Right cardiac atrium (tissue), 5 donors: Measurements from ENCODE around the gene LMF2. TPM values are rescaled to one million over a fixed set of nuclear protein-coding genes. Genes with fewer than 3 reads are reported as not detected.
A peak's percentile ranks its signal among the peaks of the same experiment; 100 is the strongest.

Source experiments
- ATAC-seq, 2 donors: fragments of 200-7000 bp; cut with Tn5 transposase; one replicate each; pipeline versions ENCODE4 v1.8.0 to v1.9.1; 2020; ENCODE audit warnings: moderate library complexity in 2 of 2, mild to moderate bottlenecking in 1 of 2
- DNase-seq, 3 donors: peaks; one replicate each; pipeline ENCODE4 v3.0.0-alpha.2; 2020
- H3K27ac ChIP-seq: one replicate; pipeline ENCODE4 v1.5.1; 2013; ENCODE audit warnings: mild to moderate bottlenecking, low read length, control low read depth, moderate library complexity
- H3K27me3 ChIP-seq: one replicate; pipeline ENCODE4 v1.6.1; 2013; ENCODE audit not compliant: control insufficient read depth, insufficient read depth
- H3K4me1 ChIP-seq: one replicate; pipeline ENCODE4 v1.6.1; 2013; ENCODE audit warnings: low read length; ENCODE audit not compliant: control insufficient read depth, insufficient read depth
- H3K4me3 ChIP-seq: one replicate; pipeline ENCODE4 v1.5.1; 2013; ENCODE audit warnings: low read length, control low read depth
- H3K9me3 ChIP-seq: one replicate; pipeline ENCODE4 v1.6.1; 2013; ENCODE audit warnings: low read length; ENCODE audit not compliant: control insufficient read depth
- WGBS: extraction: QIAGEN DNeasy Blood & Tissue Kit; methylation state at CpG from one replicate; pipeline ENCODE4 v1.1.7; 2013; 5-methylcytosine and 5-hydroxymethylcytosine counted together
- intact Hi-C, 4 donors: fragments of 100-400 bp; cut with DNase I; formaldehyde crosslinking; loops; one replicate each; pipeline versions ENCODE4 v1.11.0 to v1.14.0; 2022 to 2023
- polyA plus RNA-seq: library from polyadenylated mRNA; stranded (reverse); fragments of 200-250 nt; gene quantifications from one replicate; pipeline ENCODE4 v1.2.3, GENCODE V29; 2013
- total RNA-seq, 4 donors: library from RNA; stranded (reverse); fragmentation: NEBNext Ultra II Directional; extraction: Animal tissue kit (Norgen Biotek cat#: 25700); gene quantifications; one replicate each; pipeline ENCODE4 v1.2.1, GENCODE V29; 2021
- donor health status: healthy with polysubstance abuse.
- donor health status: DM: no; HTN: yes; CAD: no.
- donor health status: DM: no; HTN: no; CAD: no.
- donor health status: DM: no; HTN: yes; CAD: no; lungs with severe emphysema.
- donor health status: DM: yes; HTN: yes; CAD: no.

LMF2 gene
- total and polyA plus RNA-seq, 5 donors = 29.0 to 33.7 (median 33.1) TPM

DNA sequence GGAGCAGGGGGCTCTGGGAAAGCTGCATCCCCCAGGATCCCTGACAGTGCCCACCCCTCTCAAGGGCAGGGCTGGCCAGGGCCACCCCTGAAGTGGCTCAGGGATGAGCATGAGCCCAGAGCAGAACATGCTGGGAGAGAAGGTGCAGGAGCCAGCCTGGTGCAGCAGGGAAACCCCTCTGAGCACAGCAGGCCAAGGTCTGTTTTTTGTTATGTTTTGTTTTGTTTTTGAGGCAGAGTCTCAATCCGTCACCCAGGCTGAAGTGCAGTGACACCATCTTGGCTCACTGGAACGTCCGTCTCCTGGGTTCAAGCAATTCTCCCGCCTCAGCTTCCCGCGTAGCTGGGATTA lies 31.9 kb downstream of the LMF2 start:
- Histone ChIP-seq H3K4me1 (peaks cover 12% of the 10 kb centered on the region), H3K9me3 (no peaks in the 10 kb centered on the region), H3K27ac (no peak overlapping the region), H3K4me3 (no peak overlapping the region), H3K27me3 (no peaks in the 10 kb centered on the region)
- ATAC-seq (peak in 1 of 2 donors; percentile 4), DNase-seq (no peak)
- WGBS = 90% methylated on average over 6 of the region's 6 CpGs
- intact Hi-C loops = no loop called here

DNA sequence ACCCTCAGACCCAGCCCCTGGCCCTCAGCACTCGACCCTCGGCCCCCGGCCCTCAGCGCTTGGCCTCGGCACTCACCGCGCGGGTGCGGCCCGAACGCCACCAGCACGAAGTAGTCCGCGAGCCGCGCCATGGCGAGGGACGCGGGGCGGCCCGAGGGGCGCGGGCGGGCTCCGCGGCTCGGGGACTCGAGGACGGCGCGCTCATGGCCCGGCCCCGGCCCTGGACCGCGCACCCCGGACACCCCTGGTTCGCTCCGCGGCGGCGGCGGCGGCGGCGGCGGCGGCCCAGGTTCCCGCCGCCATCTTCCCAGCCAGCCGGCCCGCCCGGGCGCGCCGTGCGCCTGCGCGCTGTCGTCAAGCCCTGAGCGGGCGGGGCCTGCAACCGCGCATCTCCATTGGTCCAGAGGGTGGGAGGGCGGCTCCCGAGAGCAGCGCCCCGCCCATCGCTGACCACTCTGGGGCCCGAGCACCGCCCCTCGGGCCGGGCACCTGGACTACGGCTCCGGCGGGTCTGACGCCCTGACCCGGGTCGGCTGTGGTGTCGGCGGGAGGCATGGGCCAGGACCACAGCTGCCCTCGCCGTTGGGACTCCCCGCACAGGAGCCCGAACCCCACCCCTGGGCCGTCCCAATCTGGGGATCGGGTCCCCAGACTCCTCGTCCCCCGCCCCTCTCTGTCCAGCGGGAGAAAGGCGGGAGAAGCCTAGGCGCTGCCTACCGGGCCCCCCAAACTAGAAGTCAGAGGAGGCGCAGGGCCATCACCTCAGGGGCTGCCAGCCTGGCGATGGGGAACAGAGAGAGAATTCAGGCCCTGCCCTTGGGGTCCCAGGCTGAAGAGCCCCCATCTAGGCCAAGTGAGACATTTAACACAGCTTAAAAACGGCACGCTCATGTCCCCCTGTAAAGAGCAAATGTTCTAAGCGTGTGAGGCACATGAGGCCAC lies 32.5 kb downstream of the LMF2 start, which contains the start of gene SBF1:
SBF1 (minus strand) TSS at position 326 of the 942 bp plus-strand sequence; CDS start at position 131, 195 bp downstream.
- WGBS = under 1% methylated on average over 97 of the region's 97 CpGs
- intact Hi-C loops = no loop called here
- Histone ChIP-seq H3K4me1 (peaks cover 13% of the 10 kb centered on the region), H3K9me3 (no peaks in the 10 kb centered on the region), H3K4me3 (peak within 1 kb of the TSS; percentile 95), H3K27me3 (no peaks in the 10 kb centered on the region), H3K27ac (peak within 1 kb of the TSS; percentile 53)
- peak; percentile 93 to 97 (median 97) for DNase-seq
- peak; percentile 97 to 98 for ATAC-seq

DNA sequence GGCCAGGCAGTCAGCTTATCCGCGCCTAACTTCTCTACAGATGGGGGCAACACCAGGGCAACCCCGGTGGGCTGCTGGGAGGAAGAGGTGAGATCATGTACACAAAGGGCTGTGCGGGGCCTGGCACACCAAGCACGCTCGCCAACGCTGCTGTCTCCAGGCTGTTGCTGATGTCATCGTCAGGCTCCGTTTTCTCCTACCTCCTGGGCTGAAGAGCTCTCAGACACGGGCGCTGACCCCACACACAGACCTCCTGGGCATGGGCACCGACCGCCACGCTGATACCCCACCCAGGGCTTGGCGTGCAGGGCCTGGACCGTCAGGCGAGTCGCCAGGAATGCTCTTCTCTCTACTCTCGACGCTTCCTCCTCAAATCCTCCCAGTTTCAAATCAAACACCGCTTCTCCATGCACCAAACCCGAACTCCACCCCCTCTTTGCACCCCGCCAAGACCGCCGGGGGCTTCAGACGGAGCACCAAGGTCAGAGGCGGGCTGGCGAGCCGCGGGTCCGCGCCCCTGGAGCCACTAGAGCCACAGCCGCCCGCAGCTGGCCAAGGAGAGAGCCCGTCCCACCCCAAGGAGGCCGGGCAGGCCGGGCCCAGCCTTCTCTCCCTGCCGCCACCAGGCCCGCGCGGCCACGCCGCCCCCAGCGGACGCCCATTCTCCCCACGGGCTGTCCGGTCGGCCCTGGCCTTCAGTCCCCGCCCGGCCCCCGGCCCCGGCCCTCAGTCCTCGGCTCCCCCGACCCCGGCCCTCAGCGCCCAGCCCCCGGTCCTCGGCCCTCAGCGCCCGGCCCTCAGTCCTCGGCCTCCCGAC lies 33.4 kb downstream of the LMF2 start:
- H3K4me3 ChIP-seq = peak overlapping the region; percentile 95
- WGBS = 5% methylated on average over 62 of the region's 62 CpGs
- no peaks in the 10 kb centered on the region for H3K9me3 ChIP-seq
- peaks cover 13% of the 10 kb centered on the region for H3K4me1 ChIP-seq
- H3K27ac ChIP-seq = no peak overlapping the region
- ATAC-seq (peak; percentile 4 to 38), DNase-seq (peak; percentile 48 to 77 (median 77))
- intact Hi-C loops = no loop called here
- H3K27me3 ChIP-seq = no peaks in the 10 kb centered on the region

DNA sequence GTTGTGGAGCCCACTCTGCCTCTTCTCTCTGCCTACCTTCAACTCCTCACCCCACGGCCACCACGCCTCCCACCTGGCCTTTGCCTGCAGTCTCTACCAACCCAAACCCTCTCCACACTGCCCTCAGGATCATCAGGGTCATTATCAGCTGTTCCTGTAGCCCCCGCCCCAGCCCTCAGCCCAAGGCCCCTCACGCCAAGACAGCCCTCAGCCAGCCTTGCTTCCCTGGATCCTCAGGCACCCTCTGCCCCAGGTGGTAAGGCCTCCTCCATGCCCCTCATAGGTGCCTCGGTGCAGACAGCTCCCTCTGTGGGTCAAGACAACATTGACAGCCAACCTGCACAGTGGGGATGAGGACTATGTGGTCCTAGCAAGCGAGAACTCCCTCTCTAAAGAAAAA lies 34.4 kb downstream of the LMF2 start:
- H3K27ac ChIP-seq = no peak overlapping the region
- no peak overlapping the region for H3K4me3 ChIP-seq

DNA sequence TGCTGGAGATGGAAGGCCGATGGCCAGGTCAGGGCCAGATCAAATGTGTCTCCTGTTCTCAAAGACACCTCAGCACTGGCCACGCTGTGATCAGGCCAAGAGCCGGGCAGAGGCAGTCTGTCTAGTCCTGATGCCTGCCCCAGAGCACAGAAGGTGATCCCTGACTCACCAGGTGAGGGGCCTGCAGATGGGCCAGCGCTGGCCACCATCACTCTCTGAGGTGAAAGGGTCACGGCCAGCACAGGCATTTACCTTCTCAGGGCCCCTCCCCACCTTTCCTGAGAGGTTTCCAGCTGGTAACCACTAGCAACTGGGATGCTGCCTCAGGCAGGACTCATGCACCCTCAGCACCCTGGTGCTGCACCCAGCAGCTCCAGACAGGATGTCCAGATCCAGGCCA lies 35.5 kb downstream of the LMF2 start:
- ATAC-seq (no peak), DNase-seq (peak in 1 of 3 donors; percentile 30)
- Histone ChIP-seq H3K9me3 (no peaks in the 10 kb centered on the region), H3K4me3 (no peak overlapping the region), H3K4me1 (peaks cover 13% of the 10 kb centered on the region), H3K27ac (no peak overlapping the region), H3K27me3 (no peaks in the 10 kb centered on the region)
- 82% methylated on average over 5 of the region's 5 CpGs for WGBS
- intact Hi-C loops = no loop called here

More for the DNA sequence above, 34.4 kb downstream of the LMF2 start:
- no peak for ATAC-seq
- DNase-seq = peak in 1 of 3 donors; percentile 29
- intact Hi-C loops = no loop called here
- WGBS = 81% methylated on average over 6 of the region's 6 CpGs
- Histone ChIP-seq H3K27me3 (no peaks in the 10 kb centered on the region), H3K9me3 (no peaks in the 10 kb centered on the region), H3K4me1 (peaks cover 13% of the 10 kb centered on the region)

- H3K9me3 ChIP-seq = no peaks in the 10 kb centered on the region
- WGBS = 80% methylated on average over 21 of the region's 21 CpGs
- H3K4me3 ChIP-seq = no peak overlapping the region
- peak in 1 of 3 donors; percentile 44 for DNase-seq
- no peak for ATAC-seq
- H3K27me3 ChIP-seq = no peaks in the 10 kb centered on the region
- intact Hi-C loops = no loop called here
- H3K27ac ChIP-seq = no peak overlapping the region
- peaks cover 13% of the 10 kb centered on the region for H3K4me1 ChIP-seq
Measured at GRCh38 chr22:50471197-50471847, 36.2 kb downstream of the LMF2 start.

GRCh38 chr22:50470491-50470890 lies 37.0 kb downstream of the LMF2 start:
- no peak for ATAC-seq
- intact Hi-C loops = no loop called here
- Histone ChIP-seq H3K4me1 (peaks cover 13% of the 10 kb centered on the region), H3K27me3 (no peaks in the 10 kb centered on the region), H3K27ac (no peak overlapping the region), H3K4me3 (no peak overlapping the region), H3K9me3 (no peaks in the 10 kb centered on the region)
- WGBS = 75% methylated on average over 6 of the region's 6 CpGs
- no peak for DNase-seq

DNA sequence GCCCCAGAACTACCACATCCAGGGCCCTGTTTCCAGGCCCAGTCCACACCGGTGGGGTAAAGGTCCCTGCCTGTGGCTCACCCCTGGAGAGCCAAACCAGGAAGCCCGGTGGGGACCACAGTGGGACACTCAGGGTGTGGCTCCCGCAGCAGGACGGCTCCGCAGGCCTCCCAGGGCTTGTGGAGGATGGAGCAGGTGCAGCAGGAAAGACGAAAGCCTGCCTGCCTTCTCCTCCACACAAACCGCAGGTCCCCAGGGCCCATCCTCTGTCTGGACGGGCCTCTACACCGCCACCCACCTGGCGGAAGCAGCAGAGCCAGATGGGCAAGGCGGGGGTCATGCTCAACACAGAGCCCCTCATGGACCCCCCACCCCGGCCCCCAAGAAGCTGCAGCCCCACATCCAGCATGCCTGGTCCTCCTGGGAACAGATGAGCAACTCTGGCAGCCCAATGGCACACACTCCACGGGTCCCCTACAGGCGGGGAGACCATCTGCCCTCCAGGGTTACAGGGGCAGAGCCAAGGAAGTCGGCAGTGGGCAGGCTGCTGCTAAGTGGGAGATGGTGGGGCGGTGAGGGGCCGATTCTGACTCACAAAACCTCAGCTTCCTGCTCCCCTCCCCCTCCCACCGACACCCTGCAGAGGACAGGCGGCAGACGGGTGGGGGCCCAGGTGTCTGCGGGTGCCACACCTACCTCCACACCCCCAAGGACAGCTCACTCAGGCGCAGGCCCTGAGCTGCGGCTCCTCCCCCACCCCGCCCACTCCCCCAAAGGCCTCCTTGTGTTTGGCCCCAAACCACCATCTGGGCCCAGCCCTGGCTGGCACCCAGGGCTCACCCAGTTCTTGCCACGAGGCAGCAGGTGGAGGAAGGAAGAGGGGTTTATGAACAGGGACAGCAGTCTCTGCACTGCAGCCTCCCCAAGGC lies 37.9 kb downstream of the LMF2 start:
- no peak overlapping the region for H3K4me3 ChIP-seq
- peak; percentile 49 to 85 (median 84) for DNase-seq
- peaks cover 13% of the 10 kb centered on the region for H3K4me1 ChIP-seq

DNA sequence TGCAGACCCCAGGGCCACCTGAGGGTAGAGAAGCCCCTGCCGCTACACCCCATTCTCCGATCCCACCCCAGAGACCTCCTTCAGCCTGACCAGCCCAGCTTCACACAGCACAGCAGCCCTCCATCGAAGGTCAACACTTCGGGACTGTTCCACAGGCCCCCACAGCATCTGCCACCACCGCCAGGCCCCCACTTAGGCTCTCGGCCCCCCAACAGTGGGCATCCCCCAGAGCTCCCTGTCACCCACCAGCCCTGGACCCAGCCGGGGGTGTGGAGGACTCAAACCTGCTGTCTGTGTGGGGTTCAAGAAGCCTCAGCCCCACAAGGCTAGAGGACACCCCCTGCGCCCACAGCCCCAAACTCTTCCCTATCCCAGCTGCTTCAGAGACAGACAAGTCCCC lies 38.9 kb downstream of the LMF2 start:
- Histone ChIP-seq H3K27ac (no peak overlapping the region), H3K4me3 (no peak overlapping the region), H3K4me1 (peaks cover 10% of the 10 kb centered on the region), H3K9me3 (no peaks in the 10 kb centered on the region), H3K27me3 (no peaks in the 10 kb centered on the region)
- intact Hi-C loops = no loop called here
- DNase-seq (no peak), ATAC-seq (no peak)
- 81% methylated on average over 8 of the region's 8 CpGs for WGBS

More for the DNA sequence above, 37.9 kb downstream of the LMF2 start:
- Histone ChIP-seq H3K9me3 (no peaks in the 10 kb centered on the region), H3K27me3 (no peaks in the 10 kb centered on the region), H3K27ac (no peak overlapping the region)
- intact Hi-C loops = no loop called here
- 58% methylated on average over 25 of the region's 25 CpGs for WGBS
- ATAC-seq = peak in 1 of 2 donors; percentile 22
